Suppressor macrophage treated with lipopolysaccharide for 4 hours (primary cell): ENCODE results near the gene MRFAP1.
A peak's percentile ranks its signal among the peaks of the same experiment; 100 is the strongest.

Source experiments
- DNase-seq: peaks from one replicate; pipeline ENCODE4 v3.0.0-alpha.2; 2020

Gene MRFAP1

GRCh38 chr4:6640292-6641163, at the start of gene MRFAP1:
MRFAP1 (plus strand) TSS chr4:6640685; CDS start chr4:6640863, 178 bp downstream.
- DNase-seq: peak; percentile 96

GRCh38 chr4:6591313-6591712, 49.2 kb upstream of the MRFAP1 start:
- DNase-seq: no peak

GRCh38 chr4:6591781-6592180, 48.7 kb upstream of the MRFAP1 start:
- no peak for DNase-seq

DNA sequence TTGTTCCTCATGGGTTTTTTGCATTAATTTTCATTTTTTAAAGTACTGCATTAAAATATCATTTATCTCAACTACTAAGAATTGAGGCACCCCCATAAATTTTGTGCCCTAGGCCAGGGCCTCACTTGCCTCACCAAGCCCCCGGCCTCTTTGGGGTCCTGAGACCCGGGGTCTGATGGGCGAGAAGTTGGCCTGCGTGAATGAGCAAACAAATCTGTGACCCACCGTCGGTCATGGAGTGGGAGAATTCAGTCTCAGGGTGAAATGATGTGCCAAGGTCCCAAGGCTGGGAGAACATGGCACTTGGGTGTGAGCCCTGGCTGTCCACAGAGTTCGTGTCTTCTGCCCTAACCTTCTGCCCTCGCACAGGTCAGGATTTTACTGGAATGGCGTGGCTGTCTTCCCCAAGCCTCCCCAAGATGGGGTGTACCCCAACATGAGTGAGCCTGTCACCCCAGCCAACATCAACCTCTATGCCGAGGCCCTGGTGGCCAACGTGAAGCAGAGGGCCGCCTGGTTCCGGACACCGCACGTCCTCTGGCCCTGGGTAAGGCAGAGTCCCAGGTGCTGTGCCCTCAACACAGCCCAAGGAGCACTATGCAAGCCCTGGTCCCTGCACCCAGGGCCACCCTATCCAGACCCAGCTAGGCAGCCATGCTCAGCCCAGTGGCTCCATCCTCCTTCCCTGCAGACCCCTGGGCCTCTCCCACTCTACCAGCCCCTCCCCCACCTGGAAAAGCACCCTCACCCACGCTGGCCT, 47.5 kb upstream of the MRFAP1 start:
- DNase-seq: no peak

GRCh38 chr4:6594341-6594740, 46.1 kb upstream of the MRFAP1 start:
- DNase-seq: no peak

- no peak for DNase-seq
Observed at GRCh38 chr4:6594826-6595355, 45.6 kb upstream of the MRFAP1 start.

GRCh38 chr4:6595897-6596537, 44.5 kb upstream of the MRFAP1 start:
- no peak for DNase-seq

- DNase-seq: no peak
Observed at GRCh38 chr4:6596948-6597347, 43.5 kb upstream of the MRFAP1 start.

DNA sequence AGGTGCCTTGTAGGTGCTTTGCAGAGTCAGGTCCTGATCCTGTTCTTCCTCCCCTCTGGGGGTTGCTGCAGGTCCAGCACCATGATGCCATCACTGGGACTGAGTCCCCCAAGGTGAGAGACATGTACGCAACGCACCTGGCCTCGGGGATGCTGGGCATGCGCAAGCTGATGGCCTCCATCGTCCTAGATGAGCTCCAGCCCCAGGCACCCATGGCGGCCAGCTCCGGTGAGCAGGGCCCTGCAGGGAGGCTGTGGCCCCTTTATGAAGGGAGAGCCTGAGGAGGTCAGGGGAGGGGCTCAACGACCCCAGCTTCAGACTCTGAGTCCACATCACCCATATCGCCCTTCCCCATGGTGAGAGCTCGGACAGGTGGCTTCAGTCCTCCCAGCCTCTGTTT, 42.4 kb upstream of the MRFAP1 start:
- DNase-seq: no peak

DNA sequence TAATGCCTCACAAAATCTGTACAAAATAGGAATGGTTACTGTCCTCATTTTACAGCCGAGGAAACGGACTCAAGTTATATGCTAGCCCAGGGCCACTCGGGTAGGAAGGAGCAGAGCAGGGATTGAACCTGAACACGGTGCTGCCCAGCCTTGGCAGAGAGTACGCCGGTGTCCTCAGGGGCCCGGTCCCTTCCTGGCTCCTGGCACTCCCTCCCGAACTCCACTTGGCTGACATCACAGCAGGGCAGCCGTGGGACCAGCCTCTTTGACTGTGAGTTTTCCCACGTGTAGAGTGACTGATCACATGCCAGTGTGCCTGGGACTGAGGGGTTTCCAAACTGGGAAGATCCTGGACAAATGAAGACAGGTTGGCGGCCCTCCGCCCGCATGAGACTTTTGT, 41.8 kb upstream of the MRFAP1 start:
- no peak for DNase-seq

DNA sequence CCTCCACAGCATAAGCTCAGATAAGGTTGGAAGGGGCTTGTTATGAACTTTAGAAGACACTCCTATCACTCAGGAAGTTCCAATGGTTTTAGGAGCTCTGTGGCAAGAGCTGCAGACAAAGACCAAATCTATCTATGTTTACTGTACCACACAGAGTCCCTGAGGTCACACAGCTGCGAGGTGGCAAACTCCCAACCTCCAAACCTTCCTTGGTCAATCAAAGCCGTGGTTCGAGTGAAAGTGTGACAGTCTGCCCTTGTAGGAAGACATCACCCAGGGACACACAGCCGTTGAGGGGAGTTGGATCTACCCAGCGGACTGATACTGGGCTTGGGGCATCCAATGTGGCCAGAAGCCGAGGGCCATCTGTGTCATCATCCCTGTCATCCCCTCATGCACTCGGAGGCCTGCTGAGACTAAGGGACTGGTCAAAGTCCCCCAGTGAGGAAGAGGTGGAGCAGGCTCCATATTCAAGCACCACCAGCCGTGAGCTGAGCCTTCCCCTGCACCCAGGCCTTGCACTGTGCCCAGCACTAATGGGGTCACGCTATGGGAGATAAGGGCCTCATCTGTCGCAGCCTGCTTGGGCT, 38.7 kb upstream of the MRFAP1 start:
- no peak for DNase-seq

GRCh38 chr4:6602289-6602688, 38.2 kb upstream of the MRFAP1 start:
- no peak for DNase-seq

- no peak for DNase-seq
Observed at GRCh38 chr4:6603128-6603527, 37.4 kb upstream of the MRFAP1 start.

DNA sequence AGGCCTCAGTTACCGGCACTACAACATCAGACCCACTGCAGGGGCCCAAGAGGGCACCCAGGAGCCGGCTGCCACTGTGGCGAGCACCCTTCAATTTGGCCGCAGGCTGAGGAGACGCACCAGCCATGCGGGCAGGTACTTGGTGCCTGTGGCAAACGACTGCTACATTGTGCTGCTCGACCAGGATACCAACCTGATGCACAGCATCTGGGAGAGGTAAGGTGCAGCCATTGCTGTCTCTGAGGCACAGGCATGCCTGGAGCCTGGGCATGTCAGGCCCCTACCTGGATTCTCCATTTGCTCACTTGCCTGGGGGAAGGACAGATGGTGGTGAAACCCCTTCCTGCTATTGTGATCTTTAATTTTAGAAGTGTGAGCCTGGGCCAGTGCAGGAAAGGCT, 35.4 kb upstream of the MRFAP1 start:
- DNase-seq: no peak

DNA sequence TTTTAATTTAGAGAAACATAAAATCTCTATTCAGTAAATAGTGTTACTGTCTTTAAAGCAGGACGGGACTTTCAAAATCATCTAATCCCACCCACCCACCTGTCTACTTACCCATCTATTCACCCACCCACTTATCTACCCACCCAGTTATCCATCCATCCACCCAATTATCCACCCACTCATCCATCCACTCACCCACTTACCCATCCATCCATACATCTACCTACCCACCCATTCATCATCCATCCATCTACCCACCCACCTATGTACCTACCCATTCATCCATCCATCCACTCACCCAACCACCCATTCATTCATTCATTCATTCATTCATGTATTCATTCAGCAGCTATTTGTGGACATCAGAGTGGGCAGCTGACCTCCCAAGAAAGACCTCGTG, 34.9 kb upstream of the MRFAP1 start:
- DNase-seq: no peak

GRCh38 chr4:6606465-6607235, 33.8 kb upstream of the MRFAP1 start:
- no peak for DNase-seq

DNA sequence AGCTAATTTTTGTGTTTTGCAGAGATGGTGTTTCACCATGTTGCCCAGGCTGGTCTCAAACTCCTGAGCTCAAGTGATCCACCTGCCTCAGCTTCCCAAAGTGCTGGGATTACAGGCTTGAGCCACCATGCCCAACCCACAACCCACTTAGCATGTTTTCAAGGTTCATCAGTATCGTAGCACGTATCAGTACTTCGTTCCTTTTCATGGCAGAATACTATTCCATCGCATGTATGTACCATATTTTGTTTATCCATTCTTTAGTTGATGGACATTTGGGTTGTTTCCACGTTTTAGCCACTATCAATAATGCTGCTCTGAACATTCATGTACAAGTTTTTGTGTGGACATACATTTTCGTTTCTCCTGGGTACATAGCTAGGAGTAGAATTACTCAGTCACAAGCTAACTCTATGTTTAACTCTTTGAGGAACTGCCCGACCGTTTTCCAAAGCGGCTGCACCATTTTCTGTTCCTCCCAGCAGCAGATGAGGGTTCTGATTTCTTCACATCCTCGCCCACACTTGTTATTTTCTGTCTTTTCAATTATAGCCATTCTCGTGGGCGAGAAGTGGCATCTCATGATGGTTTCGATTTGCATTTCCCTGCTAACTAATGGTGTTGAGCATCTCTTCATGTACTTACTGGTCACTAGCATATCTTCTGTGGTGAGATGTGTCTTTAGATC, 33.0 kb upstream of the MRFAP1 start:
- peak; percentile 39 for DNase-seq

DNA sequence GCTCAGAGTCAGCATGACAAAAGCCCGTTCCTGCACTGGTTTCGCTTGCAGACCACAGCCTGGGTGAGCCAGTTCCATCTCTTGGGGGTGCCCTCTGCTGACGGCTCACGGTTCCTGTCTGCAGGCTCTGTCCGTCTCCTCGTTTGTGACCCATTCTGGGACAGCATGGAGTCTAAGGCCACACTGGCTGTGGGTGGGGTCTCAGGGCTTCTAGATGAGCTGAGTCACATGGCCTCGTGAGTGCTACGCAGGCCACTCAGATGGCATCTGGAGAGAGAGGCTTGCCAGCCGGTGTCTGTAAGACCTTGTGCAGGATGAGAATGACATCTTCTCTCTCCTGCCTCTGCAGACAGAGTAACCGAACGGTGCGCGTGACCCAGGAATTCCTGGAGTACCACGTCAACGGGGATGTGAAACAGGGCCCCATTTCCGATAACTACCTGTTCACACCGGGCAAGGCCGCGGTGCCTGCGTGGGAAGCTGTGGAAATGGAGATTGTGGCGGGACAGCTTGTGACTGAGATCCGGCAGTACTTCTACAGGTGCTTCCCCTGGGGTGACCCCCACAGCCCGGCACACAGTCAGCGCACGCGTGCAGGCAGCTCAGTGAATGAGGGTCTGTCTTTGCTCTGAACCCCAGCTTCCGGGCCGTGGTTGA, 31.6 kb upstream of the MRFAP1 start:
- no peak for DNase-seq

GRCh38 chr4:6609415-6610079, 30.9 kb upstream of the MRFAP1 start:
- DNase-seq: no peak

DNA sequence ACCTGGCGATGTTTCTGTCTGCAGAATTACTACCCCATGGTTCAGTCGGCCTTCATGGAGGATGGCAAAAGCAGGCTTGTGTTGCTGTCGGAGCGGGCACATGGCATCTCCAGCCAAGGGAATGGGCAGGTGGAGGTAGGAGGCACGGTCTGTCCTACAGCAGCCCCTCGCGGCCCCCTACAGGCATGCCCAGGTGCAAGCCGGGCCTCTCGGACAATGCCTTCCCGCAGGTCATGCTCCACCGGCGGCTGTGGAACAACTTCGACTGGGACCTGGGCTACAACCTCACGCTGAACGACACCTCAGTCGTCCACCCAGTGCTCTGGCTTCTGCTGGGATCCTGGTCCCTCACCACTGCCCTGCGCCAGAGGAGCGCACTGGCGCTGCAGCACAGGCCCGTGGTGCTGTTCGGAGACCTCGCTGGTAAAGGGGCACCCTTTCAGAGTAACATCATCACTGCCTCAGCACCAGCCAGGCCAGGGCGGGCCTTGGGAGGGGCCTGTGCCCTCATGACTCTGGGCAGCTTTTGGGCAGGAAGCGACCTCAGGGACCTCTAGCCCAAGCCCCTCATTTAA, 29.5 kb upstream of the MRFAP1 start:
- no peak for DNase-seq
